ENCODE results near the gene TP53I3.

The TP53I3 gene

DNA sequence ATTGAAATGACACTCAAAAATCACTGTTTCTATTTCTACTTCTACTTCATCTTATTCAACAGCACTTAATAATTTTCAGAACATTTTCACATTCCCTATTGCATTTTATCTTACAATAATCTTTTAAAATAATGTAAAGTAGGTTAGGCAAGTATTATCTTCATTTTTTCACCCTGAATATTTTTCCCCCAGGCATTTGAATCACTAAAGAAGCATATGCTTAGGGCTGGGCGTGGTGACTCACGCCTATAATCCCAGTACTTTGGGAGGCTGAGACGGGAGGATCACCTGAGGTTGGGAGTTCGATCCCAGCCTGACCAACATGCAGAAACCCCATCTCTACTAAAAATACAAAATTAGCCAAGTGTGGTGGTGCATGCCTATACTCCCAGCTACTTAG is 44.1 kb downstream of the TP53I3 start:
- WGBS = 88% methylated on average over 4 of the region's 4 CpGs
- Histone ChIP-seq H3K36me3 (ENCODE audit: insufficient read depth, low read length) (peaks cover 43% of the 10 kb centered on the region), H3K9ac (ENCODE audit: low read depth, low read length) (no peak overlapping the region), H3K4me1 (ENCODE audit: insufficient read depth, low read length) (no peaks in the 10 kb centered on the region), H3K9me3 (ENCODE audit: insufficient read depth, low read depth, low read length) (no peaks in the 10 kb centered on the region), H3K4me3 (ENCODE audit: low read length) (no peak overlapping the region), H3K27me3 (ENCODE audit: insufficient read depth, low read length) (no peaks in the 10 kb centered on the region), H3K27ac (ENCODE audit: low read depth, low read length) (no peak overlapping the region)

DNA sequence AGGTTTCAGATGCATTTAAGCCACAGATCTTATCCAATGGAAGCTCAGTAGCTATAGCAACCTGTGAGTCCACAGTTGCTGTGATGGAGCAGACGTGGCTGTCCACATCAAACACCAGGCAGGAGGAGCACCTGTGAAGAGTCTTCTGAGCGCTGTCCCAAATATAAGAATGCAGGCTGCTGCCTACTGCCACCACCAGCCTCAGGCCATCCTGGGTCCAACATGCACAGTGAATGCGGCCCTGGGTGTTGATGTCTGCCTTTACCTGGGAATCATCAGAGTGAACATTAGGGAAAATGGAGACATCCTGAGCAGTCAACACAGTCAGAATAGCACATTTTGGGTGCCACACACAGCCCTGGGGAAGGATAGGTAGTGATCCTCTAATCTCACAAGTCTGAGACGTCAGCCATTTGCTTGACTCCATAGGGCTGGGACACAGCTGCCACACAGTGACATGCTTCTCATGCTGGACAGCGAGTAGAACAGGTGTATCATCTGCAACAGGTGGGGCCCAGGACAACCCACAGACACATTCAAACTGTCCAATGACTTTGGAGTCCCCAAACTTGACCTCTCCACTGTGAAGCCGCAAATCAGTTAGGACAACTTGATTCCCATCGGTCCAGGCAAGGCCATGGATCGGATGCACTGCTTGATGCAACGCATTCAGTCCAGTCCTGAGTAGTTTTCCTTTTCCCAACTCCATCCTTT is 45.7 kb downstream of the TP53I3 start:
- H3K9ac ChIP-seq (ENCODE audit: low read depth, low read length) = no peak overlapping the region
- WGBS = 97% methylated on average over 9 of the region's 9 CpGs
- no peaks in the 10 kb centered on the region for H3K27me3 ChIP-seq (ENCODE audit: insufficient read depth, low read length)

More for the DNA sequence above, 45.7 kb downstream of the TP53I3 start:
- Histone ChIP-seq H3K27ac (ENCODE audit: low read depth, low read length) (no peak overlapping the region), H3K36me3 (ENCODE audit: insufficient read depth, low read length) (peaks cover 45% of the 10 kb centered on the region), H3K4me1 (ENCODE audit: insufficient read depth, low read length) (no peaks in the 10 kb centered on the region), H3K9me3 (ENCODE audit: insufficient read depth, low read depth, low read length) (no peaks in the 10 kb centered on the region), H3K4me3 (ENCODE audit: low read length) (no peak overlapping the region)
